ENCODE measurements around the gene SRP19. TPM values are rescaled to one million over a fixed set of nuclear protein-coding genes. Genes with fewer than 3 reads are reported as not detected.
"Not testable (repeated sequence)": the region's sequence is repeated elsewhere in the genome, so short reads cannot be mapped to it uniquely, and the experiment has no call there.

The SRP19 gene
- total and polyA plus RNA-seq, 11 donors: 23.6 to 81.7 (median 28.4) TPM

DNA sequence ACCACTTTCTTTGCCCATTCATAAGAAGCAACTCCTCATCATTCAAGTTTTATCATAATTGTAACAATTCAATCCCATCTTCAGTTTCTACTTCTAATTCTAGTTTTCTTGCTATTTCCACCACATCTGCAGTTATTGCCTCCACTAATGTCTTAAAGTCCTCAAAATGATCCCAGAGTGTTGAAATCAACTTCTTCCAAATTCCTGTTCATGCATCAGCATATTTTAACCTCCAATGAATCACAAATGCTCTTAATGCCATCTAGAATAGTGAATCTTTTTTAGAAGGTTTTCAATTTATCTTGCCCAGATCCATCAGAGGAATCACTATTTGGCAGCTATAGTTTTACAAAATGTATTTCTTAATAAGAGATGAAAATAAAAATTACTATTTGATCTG lies 3.2 kb upstream of the SRP19 start:
- no peaks in the 10 kb centered on the region for H3K27me3 ChIP-seq
- peaks cover 0 to 6% (median 0%) of the 10 kb centered on the region in 12 donors for H3K9me3 ChIP-seq
- TF ChIP-seq CTCF (IDR thresholded peaks at IDR 0.05) (no peak), POLR2A (IDR thresholded peaks at IDR 0.05) (no peak)
- no peak for ATAC-seq
- H3K4me3 ChIP-seq: no peak overlapping the region
- H3K27ac ChIP-seq: no peak overlapping the region
- H3K36me3 ChIP-seq: peaks cover 0 to 5% (median 0%) of the 10 kb centered on the region in 9 donors
- intact Hi-C loops (cut with DNase I): no loop called here
- no peak for DNase-seq
- H3K4me1 ChIP-seq: peaks cover 0 to 20% (median 13%) of the 10 kb centered on the region in 12 donors

DNA sequence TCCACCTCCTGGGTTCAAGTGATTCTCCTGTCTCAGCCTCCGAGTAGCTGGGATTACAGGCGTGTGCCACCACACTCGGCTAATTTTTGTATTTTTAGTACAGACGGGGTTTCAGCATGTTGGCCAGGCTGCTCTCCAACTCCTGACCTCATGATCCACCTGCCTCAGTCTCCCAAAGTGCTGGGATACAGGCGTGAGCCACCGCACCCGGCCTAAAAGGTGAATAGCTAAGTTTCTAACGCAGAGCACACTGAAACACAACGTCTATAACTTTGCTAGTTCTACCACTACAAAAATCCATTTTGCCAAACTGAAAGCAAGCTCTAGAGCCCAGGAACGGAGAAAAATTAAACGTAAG lies 537 bp upstream of the SRP19 start:
- intact Hi-C loops (cut with DNase I): loop anchor here in 8 of 10 donors (2.0 to 10.0 kb wide), 5 partner anchors 54 to 117 kb away; partner anchors contain the start of genes REEP5 (in 6 of the 8) and DCP2 (in 2 of the 8)
- peaks cover 0 to 31% (median 27%) of the 10 kb centered on the region in 9 donors for H3K36me3 ChIP-seq
- ATAC-seq, DNase-seq, H3K27me3 ChIP-seq, H3K9me3 ChIP-seq: not testable (repeated sequence)
- H3K4me3 ChIP-seq: peak overlapping the region; percentile 71 to 98 (median 84)
- peaks cover 0 to 35% (median 26%) of the 10 kb centered on the region in 12 donors for H3K4me1 ChIP-seq
- 76 to 82% (median 78%) methylated on average over 11 of the region's 11 CpGs for WGBS, 4 donors
- H3K27ac ChIP-seq: peak overlapping the region; percentile 59 to 89 (median 82)

DNA sequence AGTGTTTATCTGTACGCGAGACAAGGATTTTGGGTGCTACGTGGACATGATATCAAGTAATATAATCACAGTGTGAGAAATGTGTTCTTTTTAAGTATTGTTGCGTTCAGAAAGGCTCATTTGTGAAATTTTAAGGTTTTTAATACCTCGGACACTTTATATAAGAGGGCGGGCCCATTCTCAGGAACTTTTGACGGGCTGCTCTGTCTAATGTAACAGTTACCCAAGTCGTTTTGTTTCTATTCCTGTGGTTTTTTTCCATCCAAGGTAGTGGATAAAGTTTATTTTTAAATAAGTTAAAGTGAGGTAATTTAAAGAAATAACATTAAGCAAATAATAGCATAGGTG lies 525 bp downstream of the SRP19 start:
- intact Hi-C loops (cut with DNase I): loop anchor here in 8 of 10 donors (2.0 to 10.0 kb wide), 5 partner anchors 53 to 116 kb away; partner anchors contain the start of genes REEP5 (in 6 of the 8) and DCP2 (in 2 of the 8)
- no peaks in the 10 kb centered on the region for H3K9me3 ChIP-seq
- peak overlapping the region in 11 of 12 donors; percentile 57 to 89 (median 83) for H3K27ac ChIP-seq
- no peaks in the 10 kb centered on the region for H3K27me3 ChIP-seq
- 0 to 1% (median 1%) methylated on average over 8 of the region's 8 CpGs for WGBS, 4 donors
- ATAC-seq: no peak
- H3K36me3 ChIP-seq: peaks cover 0 to 42% (median 37%) of the 10 kb centered on the region in 9 donors
- H3K4me1 ChIP-seq: peaks cover 0 to 41% (median 26%) of the 10 kb centered on the region in 12 donors
- no peak for TF ChIP-seq CTCF (IDR thresholded peaks at IDR 0.05)
- no peak for TF ChIP-seq POLR2A (IDR thresholded peaks at IDR 0.05)
- peak overlapping the region; percentile 71 to 98 (median 84) for H3K4me3 ChIP-seq
- DNase-seq: no peak

DNA sequence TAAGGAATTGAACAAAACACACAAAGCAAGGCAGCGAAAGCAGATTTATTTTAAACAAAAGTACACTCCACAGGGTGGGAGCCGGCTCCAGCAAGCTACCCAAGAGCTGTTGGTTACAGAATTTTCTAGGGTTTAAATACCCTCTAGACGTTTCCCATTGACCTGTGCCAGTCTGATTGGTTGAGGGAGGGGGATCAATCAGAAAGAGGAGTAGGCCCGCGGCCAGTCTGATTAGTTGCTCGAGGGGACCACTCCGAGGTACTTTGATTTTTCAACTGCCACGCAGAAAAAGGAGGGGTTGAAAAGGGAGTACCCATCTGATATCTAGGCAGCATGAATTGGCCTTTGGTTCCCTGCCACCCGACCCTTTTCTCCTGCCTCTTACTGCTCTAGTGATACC lies 998 bp downstream of the SRP19 start:
- TF ChIP-seq POLR2A (IDR thresholded peaks at IDR 0.05): no peak
- TF ChIP-seq CTCF (IDR thresholded peaks at IDR 0.05): no peak
- ATAC-seq (no peak), DNase-seq (no peak)
- 54 to 63% (median 56%) methylated on average over 9 of the region's 9 CpGs for WGBS, 4 donors
- Histone ChIP-seq H3K4me1 (peaks cover 0 to 45% (median 26%) of the 10 kb centered on the region in 12 donors), H3K27me3 (no peaks in the 10 kb centered on the region), H3K4me3 (peak overlapping the region; percentile 71 to 98 (median 84)), H3K27ac (peak overlapping the region in 4 of 12 donors; percentile 81 to 89 (median 84)), H3K9me3 (no peaks in the 10 kb centered on the region), H3K36me3 (peaks cover 0 to 46% (median 42%) of the 10 kb centered on the region in 9 donors)
- intact Hi-C loops (cut with DNase I): loop anchor here in 8 of 10 donors (5.0 to 10.0 kb wide), 4 partner anchors 53 to 115 kb away; partner anchors contain the start of genes REEP5 (in 6 of the 8) and DCP2 (in 2 of the 8)

All from heart left ventricle (tissue), 16 donors.